WTC11 (cell line): ENCODE results near the gene ILF2. TPM values are rescaled to one million over a fixed set of nuclear protein-coding genes. Genes with fewer than 3 reads are reported as not detected.
A peak's percentile ranks its signal among the peaks of the same experiment; 100 is the strongest.

Experiments
- ATAC-seq: fragments of 200-7000 bp; cut with Tn5 transposase; 2 replicates; pipeline ENCODE4 v1.10.0; 2021; ENCODE audit warnings: mild to moderate bottlenecking, moderate library complexity
- CTCF ChIA-PET: fragments of 300-600 bp; sonication (Branson Sonifier 250); formaldehyde crosslinking; loops from one replicate; lab custom pipeline; 2021; ENCODE audit warnings: antibody characterized with exemption; lab: Charles Lee
- POLR2A ChIA-PET: fragments of 350-600 bp; sonication (Branson Sonifier 250); formaldehyde crosslinking; loops from one replicate; lab custom pipeline; 2021; ENCODE audit warnings: antibody characterized with exemption; lab: Charles Lee
- DNase-seq: peaks from one replicate; pipeline ENCODE4 v3.0.0; 2021; ENCODE audit warnings: low spot score
- H3K27ac Mint-ChIP-seq: 2 replicates; pipeline ENCODE4 v1.8.0; 2021; ENCODE audit warnings: mixed read lengths
- H3K27me3 Mint-ChIP-seq: 2 replicates; pipeline ENCODE4 v1.8.0; 2021; ENCODE audit warnings: low read depth, mild to moderate bottlenecking, moderate library complexity, mixed read lengths
- H3K36me3 Mint-ChIP-seq: 2 replicates; pipeline ENCODE4 v1.8.0; 2021; ENCODE audit warnings: mixed read lengths
- H3K4me1 Mint-ChIP-seq: 2 replicates; pipeline ENCODE4 v1.8.0; 2022; ENCODE audit warnings: mixed read lengths
- H3K4me3 Mint-ChIP-seq: 2 replicates; pipeline ENCODE4 v1.8.0; 2021; ENCODE audit warnings: mild to moderate bottlenecking, moderate library complexity, mixed read lengths
- H3K9me3 Mint-ChIP-seq: 2 replicates; pipeline ENCODE4 v1.8.0; 2021; ENCODE audit warnings: mixed read lengths
- ATF1 ChIP-seq: sonication (generic); formaldehyde crosslinking; IDR thresholded peaks from 2 replicates; pipeline ENCODE4 v1.8.1; 2023; ENCODE audit warnings: mild to moderate bottlenecking, moderate library complexity, missing genetic modification reagents
- CREB1 ChIP-seq: sonication (generic); formaldehyde crosslinking; IDR thresholded peaks from 2 replicates; pipeline ENCODE4 v1.8.0; 2023; ENCODE audit warnings: mild to moderate bottlenecking, missing genetic modification reagents
- ELF4 ChIP-seq: sonication (generic); formaldehyde crosslinking; IDR thresholded peaks from 2 replicates; pipeline ENCODE4 v1.8.1; 2022; ENCODE audit warnings: low read depth, mild to moderate bottlenecking, moderate library complexity, missing genetic modification reagents
- EMX1 ChIP-seq: fragments of 250-450 bp; sonication (Bioruptor Pico); IDR thresholded peaks from 2 replicates; pipeline ENCODE4 v1.8.0; 2021; ENCODE audit warnings: mild to moderate bottlenecking
- GABPB1 ChIP-seq: sonication (generic); formaldehyde crosslinking; IDR thresholded peaks from 2 replicates; pipeline ENCODE4 v1.8.1; 2023; ENCODE audit warnings: mild to moderate bottlenecking, missing genetic modification reagents
- KAT7 ChIP-seq: sonication (generic); formaldehyde crosslinking; IDR thresholded peaks from 2 replicates; pipeline ENCODE4 v1.8.1; 2023; ENCODE audit warnings: missing genetic modification reagents, mild to moderate bottlenecking, borderline replicate concordance
- MXD4 ChIP-seq: fragments of 250-450 bp; sonication (Bioruptor Pico); IDR thresholded peaks from 2 replicates; pipeline ENCODE4 v1.8.0; 2021; ENCODE audit warnings: mild to moderate bottlenecking, moderate library complexity, borderline replicate concordance
- NFYB ChIP-seq: sonication (generic); formaldehyde crosslinking; conservative IDR thresholded peaks from 2 replicates; pipeline ENCODE4 v1.8.0; 2022; ENCODE audit warnings: low read depth, missing genetic modification reagents
- NR3C1 ChIP-seq: sonication (generic); formaldehyde crosslinking; conservative IDR thresholded peaks from 2 replicates; pipeline ENCODE4 v1.8.1; 2023; ENCODE audit warnings: low read depth, mild to moderate bottlenecking, missing genetic modification reagents
- PRRX2 ChIP-seq: fragments of 250-450 bp; sonication (Bioruptor Pico); IDR thresholded peaks from 2 replicates; pipeline ENCODE4 v1.8.0; 2021; ENCODE audit warnings: mild to moderate bottlenecking
- RORB ChIP-seq: fragments of 250-450 bp; sonication (Bioruptor Pico); IDR thresholded peaks from 2 replicates; pipeline ENCODE4 v1.9.0; 2021; ENCODE audit warnings: mild to moderate bottlenecking
- ZNF416 ChIP-seq: fragments of 250-450 bp; sonication (Bioruptor Pico); IDR thresholded peaks from 2 replicates; pipeline ENCODE4 v1.9.0; 2021; ENCODE audit warnings: mild to moderate bottlenecking, inconsistent platforms
- total RNA-seq: library from RNA; stranded (reverse); gene quantifications from 3 replicates; pipeline ENCODE4 v1.2.3, GENCODE V29; 2021
- TF ChIP-seq, protein P1 (sequence below): fragments of 200-600 bp; IDR thresholded peaks from 2 replicates; pipeline ENCODE4 v1.8.0; 2022; ENCODE audit warnings: antibody characterized with exemption
- TF ChIP-seq, protein P2 (sequence below): sonication (generic); formaldehyde crosslinking; IDR thresholded peaks from 2 replicates; pipeline ENCODE4 v1.8.0; 2022; ENCODE audit warnings: mild to moderate bottlenecking, missing genetic modification reagents
- TF ChIP-seq, protein P3 (sequence below): sonication (generic); formaldehyde crosslinking; IDR thresholded peaks from 2 replicates; pipeline ENCODE4 v1.8.1; 2022; ENCODE audit warnings: mild to moderate bottlenecking, missing genetic modification reagents, moderate library complexity, borderline replicate concordance

The ILF2 gene
- total RNA-seq, 1 experiment from 2014 or later = 337 TPM

DNA sequence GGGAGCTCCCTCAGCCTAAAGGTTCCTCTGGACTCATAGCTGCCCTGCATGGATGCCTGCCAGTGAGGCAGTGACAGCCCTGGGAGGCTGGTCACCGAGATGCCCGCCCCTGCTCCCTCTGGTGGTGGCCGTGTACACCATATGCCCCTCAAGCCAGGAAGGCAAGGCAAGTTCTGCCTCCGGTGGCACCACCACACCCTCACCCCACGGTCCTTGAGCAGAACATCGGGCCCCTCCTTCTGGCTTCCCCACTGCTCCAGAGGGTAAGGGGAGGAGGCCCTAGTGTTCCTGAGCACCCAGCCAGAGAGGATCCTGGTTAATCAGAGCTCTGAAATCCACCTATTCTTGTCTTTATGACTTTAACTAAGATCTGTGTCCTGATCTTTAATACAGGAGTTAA is 53.1 kb downstream of the ILF2 start:
- ChIA-PET CTCF (interaction anchor here (0.5 to 14.4 kb wide), 13 partner anchors 10 to 164 kb away, joined by 3 to 230 read pairs (median 6); partner anchors contain the start of genes CHTOP, S100A1 and S100A13), POLR2A (no interaction called here)
- H3K9me3 Mint-ChIP-seq = no peaks in the 10 kb centered on the region
- DNase-seq (peak; percentile 62), ATAC-seq (peak; percentile 68)
- TF ChIP-seq RORB (CRISPR knock-in tag) (no peak), ATF1 (CRISPR knock-in tag) (no peak), PRRX2 (CRISPR knock-in tag) (0 out of 2 replicates have a peak, but pooled peaks have one; percentile 47)
- TF ChIP-seq, protein P1, sequence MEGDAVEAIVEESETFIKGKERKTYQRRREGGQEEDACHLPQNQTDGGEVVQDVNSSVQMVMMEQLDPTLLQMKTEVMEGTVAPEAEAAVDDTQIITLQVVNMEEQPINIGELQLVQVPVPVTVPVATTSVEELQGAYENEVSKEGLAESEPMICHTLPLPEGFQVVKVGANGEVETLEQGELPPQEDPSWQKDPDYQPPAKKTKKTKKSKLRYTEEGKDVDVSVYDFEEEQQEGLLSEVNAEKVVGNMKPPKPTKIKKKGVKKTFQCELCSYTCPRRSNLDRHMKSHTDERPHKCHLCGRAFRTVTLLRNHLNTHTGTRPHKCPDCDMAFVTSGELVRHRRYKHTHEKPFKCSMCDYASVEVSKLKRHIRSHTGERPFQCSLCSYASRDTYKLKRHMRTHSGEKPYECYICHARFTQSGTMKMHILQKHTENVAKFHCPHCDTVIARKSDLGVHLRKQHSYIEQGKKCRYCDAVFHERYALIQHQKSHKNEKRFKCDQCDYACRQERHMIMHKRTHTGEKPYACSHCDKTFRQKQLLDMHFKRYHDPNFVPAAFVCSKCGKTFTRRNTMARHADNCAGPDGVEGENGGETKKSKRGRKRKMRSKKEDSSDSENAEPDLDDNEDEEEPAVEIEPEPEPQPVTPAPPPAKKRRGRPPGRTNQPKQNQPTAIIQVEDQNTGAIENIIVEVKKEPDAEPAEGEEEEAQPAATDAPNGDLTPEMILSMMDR = peak; percentile 31
- no peak overlapping the region for H3K4me3 Mint-ChIP-seq
- H3K27ac Mint-ChIP-seq = no peak overlapping the region
- peaks cover 22% of the 10 kb centered on the region for H3K4me1 Mint-ChIP-seq
- H3K27me3 Mint-ChIP-seq = no peaks in the 10 kb centered on the region
- H3K36me3 Mint-ChIP-seq = peaks cover 15% of the 10 kb centered on the region

- Mint-ChIP-seq H3K27ac (no peak overlapping the region; the same call in 1 of the 2 replicates), H3K27me3 (no peaks in the 10 kb centered on the region), H3K4me1 (peaks cover 28% of the 10 kb centered on the region)
- TF ChIP-seq CREB1 (CRISPR knock-in tag) (no peak), ZNF416 (CRISPR knock-in tag) (no peak), EMX1 (no peak), KAT7 (no peak), ELF4 (CRISPR knock-in tag) (no peak), MXD4 (CRISPR knock-in tag) (no peak), NR3C1 (CRISPR knock-in tag) (no peak)
- TF ChIP-seq, protein P2, sequence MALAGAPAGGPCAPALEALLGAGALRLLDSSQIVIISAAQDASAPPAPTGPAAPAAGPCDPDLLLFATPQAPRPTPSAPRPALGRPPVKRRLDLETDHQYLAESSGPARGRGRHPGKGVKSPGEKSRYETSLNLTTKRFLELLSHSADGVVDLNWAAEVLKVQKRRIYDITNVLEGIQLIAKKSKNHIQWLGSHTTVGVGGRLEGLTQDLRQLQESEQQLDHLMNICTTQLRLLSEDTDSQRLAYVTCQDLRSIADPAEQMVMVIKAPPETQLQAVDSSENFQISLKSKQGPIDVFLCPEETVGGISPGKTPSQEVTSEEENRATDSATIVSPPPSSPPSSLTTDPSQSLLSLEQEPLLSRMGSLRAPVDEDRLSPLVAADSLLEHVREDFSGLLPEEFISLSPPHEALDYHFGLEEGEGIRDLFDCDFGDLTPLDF (CRISPR knock-in tag) = no peak
- TF ChIP-seq, protein P3, sequence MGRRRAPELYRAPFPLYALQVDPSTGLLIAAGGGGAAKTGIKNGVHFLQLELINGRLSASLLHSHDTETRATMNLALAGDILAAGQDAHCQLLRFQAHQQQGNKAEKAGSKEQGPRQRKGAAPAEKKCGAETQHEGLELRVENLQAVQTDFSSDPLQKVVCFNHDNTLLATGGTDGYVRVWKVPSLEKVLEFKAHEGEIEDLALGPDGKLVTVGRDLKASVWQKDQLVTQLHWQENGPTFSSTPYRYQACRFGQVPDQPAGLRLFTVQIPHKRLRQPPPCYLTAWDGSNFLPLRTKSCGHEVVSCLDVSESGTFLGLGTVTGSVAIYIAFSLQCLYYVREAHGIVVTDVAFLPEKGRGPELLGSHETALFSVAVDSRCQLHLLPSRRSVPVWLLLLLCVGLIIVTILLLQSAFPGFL (CRISPR knock-in tag) = no peak
- TF ChIP-seq, all 79 proteins: peak for 0
- ChIA-PET POLR2A (interaction anchor here (0.6 to 1.7 kb wide), 3 partner anchors 10 to 119 kb away, joined by 3 to 15 read pairs (median 5); partner anchors contain the start of gene S100A13), CTCF (interaction anchor here (0.9 to 14.4 kb wide), 13 partner anchors 9 to 261 kb away, joined by 3 to 230 read pairs (median 6); partner anchors contain the start of genes CHTOP, S100A1 and S100A13)
- ATAC-seq (no peak), DNase-seq (no peak)
- no peak overlapping the region for H3K4me3 Mint-ChIP-seq
- peaks cover 11% of the 10 kb centered on the region for H3K36me3 Mint-ChIP-seq
- H3K9me3 Mint-ChIP-seq = no peaks in the 10 kb centered on the region
These were observed 53.9 kb downstream of the ILF2 start for GRCh38 chr1:153616917-153617311.

GRCh38 chr1:153616144-153616916 is 54.5 kb downstream of the ILF2 start, which contains the start of gene S100A14:
Gene S100A14 (minus strand): TSS chr1:153616325. CDS start chr1:153615858, 467 bp downstream.
- Mint-ChIP-seq H3K27ac (no peak within 1 kb of the TSS; the same call in 1 of the 2 replicates), H3K27me3 (no peaks in the 10 kb centered on the region; the same call in 1 of the 2 replicates), H3K36me3 (peaks cover 11% of the 10 kb centered on the region), H3K4me1 (peaks cover 34% of the 10 kb centered on the region), H3K9me3 (no peaks in the 10 kb centered on the region), H3K4me3 (no peak within 1 kb of the TSS)
- peak; percentile 19 for ATAC-seq
- TF ChIP-seq NFYB (no peak), GABPB1 (CRISPR knock-in tag) (peak; percentile 68)
- ChIA-PET POLR2A (interaction anchor here (0.6 to 1.7 kb wide), 3 partner anchors 11 to 120 kb away, joined by 3 to 15 read pairs (median 5); partner anchors contain the start of gene S100A13), CTCF (interaction anchor here (0.9 to 14.4 kb wide), 16 partner anchors 9 to 261 kb away, joined by 3 to 230 read pairs (median 6); partner anchors contain the start of genes CHTOP, S100A1, S100A13 and S100A2)
- no peak for DNase-seq
